Effector CD4-positive, alpha-beta T cell (primary cell): Measurements from ENCODE around the gene USP31.

Experiments used
- DNase-seq: peaks from one replicate; pipeline ENCODE4 v3.0.0-alpha.2; 2020
- total RNA-seq: gene quantifications from one replicate; lab custom pipeline; 2026; lab: John Stamatoyannopoulos, UW

The USP31 gene, protein sequence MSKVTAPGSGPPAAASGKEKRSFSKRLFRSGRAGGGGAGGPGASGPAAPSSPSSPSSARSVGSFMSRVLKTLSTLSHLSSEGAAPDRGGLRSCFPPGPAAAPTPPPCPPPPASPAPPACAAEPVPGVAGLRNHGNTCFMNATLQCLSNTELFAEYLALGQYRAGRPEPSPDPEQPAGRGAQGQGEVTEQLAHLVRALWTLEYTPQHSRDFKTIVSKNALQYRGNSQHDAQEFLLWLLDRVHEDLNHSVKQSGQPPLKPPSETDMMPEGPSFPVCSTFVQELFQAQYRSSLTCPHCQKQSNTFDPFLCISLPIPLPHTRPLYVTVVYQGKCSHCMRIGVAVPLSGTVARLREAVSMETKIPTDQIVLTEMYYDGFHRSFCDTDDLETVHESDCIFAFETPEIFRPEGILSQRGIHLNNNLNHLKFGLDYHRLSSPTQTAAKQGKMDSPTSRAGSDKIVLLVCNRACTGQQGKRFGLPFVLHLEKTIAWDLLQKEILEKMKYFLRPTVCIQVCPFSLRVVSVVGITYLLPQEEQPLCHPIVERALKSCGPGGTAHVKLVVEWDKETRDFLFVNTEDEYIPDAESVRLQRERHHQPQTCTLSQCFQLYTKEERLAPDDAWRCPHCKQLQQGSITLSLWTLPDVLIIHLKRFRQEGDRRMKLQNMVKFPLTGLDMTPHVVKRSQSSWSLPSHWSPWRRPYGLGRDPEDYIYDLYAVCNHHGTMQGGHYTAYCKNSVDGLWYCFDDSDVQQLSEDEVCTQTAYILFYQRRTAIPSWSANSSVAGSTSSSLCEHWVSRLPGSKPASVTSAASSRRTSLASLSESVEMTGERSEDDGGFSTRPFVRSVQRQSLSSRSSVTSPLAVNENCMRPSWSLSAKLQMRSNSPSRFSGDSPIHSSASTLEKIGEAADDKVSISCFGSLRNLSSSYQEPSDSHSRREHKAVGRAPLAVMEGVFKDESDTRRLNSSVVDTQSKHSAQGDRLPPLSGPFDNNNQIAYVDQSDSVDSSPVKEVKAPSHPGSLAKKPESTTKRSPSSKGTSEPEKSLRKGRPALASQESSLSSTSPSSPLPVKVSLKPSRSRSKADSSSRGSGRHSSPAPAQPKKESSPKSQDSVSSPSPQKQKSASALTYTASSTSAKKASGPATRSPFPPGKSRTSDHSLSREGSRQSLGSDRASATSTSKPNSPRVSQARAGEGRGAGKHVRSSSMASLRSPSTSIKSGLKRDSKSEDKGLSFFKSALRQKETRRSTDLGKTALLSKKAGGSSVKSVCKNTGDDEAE (N-terminal part only)
- 13.5 reads per million, percentile 38 among the genes with 10 or more reads in this experiment for total RNA-seq

DNA sequence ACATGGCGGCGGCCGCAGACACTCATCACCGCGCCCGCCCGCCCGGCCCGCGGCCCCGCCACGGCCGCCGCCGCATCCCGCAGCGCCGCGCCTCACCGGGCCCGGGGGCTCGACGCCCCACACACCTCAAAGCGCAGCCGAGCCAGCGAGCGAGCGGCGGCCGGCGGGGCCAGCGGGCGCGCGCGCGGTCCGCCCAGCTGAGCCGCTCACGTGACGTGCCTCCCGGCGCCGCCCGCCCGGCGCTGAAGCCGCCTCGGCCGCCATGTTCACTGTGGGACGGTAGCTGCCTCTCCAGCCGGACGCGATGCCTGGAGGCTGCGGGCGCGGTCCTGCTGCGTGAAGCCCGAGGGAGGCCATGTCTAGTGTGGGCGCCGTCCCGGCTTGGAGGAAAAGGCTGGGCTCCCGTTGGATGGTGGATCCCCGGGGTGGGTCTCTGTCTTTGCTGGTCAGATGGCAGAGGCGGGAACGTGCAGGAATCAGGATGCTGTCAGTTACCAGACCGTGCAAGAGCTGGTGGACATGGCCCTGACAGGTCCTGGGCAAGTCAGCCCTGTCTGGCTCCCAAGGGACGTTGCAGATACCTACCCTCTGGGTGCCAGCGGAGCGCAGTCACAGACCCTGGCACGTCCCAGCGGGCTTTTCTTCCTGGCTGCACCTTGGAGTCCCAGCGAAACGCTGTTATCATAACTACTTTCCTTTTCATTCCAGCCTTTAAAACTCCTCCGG is at the start of gene USP31:
Gene USP31, minus strand, starts transcription at position 186 of the 726 bp plus-strand sequence. Its CDS starts 182 bp downstream, at position 4.
- peak; percentile 85 for DNase-seq

DNA sequence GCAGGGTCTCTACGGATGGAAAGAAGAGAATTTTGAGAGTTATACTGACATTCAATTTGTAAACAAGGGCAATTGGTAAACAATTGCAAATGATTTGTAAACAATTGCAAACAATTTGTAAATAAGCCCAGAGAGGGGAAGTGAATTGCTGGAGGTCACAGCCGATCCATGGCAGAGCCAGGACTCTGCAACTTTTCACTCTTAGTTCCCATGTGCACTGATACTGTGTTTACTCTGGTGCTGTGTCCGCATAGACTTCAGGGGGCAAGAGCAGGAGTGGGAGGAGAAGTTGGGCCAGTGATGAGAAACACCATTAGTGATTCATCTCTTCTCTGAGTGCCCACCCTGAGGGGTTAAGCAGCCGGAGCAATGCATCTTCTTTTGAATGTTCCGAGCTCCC is 47.3 kb upstream of the USP31 start:
- DNase-seq: no peak

DNA sequence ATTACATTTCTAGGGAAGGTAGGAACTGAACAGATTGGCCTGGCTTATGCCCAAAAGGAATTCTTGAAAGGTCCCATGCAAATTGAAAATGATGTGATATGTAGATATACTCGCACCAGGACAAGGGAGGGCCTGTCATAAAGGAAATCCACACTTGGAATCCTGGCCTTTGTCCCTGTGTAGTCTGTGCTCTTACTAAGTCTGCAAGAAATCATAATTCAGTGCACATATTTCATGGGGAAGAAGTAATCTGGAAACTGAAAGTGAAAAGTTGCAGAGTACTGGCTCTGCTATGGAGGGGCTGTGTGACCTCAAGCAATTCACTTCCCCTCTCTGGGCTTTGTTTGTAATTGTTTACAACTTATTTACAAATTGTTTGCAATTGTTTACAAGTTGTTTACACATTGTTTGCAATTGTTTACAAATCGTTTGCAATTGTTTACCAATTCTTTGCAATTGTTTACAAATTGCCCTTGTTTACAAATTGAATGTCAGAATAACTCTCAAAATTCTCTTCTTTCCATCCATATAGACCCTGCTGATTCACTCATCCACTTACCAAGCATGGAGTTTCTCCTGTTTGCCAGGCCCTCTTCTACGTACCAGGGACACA is 46.2 kb upstream of the USP31 start:
- no peak for DNase-seq

DNA sequence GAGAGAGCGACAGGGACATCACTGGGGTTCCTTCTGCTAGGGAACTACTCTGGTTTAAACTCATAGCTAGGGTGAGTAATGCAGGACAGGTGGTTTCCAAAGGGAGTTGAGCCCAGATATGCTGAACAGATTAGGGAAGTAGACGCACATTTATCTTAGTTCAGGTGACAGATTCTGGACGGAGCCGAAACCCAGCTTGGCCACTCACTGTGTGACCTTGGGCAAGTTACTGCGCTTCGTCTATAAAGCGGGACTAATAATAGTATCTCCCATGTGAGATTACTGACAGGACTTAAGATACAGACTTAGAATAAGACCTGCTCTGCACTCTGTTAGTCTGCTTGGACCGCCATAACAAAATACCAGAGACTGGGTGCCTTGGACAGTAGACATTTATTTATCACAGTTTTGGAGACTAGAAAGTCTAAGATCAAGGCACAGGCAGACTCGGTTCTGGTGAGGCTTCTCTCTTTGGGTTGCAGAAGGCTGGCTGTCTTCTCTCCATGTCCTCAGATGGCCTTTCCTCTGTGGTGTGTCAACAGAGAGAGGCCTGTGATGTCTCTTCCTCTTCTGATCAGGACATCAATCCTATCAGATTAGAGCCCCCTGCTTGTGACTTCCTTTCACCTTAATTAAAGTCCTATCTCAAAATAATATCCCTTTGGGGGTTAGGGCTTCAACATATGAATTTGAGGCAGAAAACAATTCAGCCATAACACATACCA is 45.4 kb upstream of the USP31 start:
- DNase-seq: no peak

DNA sequence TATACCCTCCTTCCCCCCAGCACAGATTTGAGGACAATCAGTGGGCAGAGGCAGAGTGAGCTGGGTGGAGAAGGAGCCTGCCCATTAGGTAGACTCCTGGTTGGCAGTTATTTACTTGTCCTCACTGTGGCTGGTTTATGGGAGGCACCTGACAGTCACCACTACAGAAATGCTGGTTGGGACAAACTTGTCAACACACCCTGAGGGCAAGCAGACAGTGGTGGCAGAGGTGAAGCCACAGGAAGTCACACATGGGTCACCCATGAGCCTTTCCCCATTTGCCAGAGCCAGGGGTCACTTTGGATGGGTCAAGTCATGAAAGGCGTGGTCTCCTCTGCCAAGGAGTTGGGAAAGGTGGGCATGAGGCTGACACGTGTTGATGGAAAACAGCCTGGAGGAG is 39.7 kb upstream of the USP31 start:
- DNase-seq: no peak

DNA sequence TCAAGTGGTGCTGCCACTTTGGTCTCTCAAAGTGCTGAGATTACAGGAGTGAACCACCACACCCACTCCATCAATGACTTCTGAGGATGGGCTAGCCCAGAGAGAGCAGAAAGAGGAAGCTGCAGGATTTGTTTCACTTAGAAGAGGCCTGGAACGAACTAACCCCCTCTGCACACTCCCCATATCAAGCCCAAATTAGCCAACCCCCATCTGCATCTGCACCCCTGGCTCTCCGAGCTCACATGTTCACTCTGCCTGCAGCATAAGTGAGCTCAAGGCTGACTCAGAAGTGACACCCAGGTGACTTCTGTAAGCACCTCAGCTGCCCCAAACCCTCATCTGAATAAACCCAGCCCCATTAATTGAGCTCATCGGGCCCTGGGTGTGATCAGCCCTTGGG is 38.1 kb upstream of the USP31 start:
- no peak for DNase-seq

DNA sequence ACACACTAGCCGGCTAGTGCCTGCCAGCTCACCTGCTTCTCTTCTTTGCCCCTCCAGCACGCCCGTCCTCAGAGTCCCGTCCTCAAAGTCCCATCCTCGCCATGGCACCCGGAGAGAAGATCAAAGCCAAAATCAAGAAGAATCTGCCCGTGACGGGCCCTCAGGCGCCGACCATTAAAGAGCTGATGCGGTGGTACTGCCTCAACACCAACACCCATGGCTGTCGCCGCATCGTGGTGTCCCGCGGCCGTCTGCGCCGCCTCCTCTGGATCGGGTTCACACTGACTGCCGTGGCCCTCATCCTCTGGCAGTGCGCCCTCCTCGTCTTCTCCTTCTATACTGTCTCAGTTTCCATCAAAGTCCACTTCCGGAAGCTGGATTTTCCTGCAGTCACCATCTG is 36.9 kb upstream of the USP31 start:
- no peak for DNase-seq

DNA sequence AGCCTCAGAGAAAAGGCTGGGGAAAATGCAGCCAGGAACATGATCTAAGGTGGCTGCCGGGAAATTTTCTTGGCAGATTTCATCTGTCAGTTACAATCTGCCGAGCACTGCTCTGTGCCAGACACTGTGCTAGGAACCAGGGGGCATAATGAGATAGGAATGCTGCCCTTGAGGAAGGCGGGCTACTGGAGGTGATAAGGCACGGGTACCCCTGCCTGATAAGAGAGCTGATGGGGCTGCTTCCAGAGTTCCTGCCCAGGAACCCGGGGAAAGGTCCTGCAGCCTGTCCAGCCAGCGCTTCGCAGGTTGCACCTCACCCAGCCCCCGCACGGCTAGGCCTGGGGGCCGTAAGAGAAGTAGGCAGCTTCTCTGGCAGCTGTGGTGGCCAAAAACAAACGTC is 36.4 kb upstream of the USP31 start:
- no peak for DNase-seq

DNA sequence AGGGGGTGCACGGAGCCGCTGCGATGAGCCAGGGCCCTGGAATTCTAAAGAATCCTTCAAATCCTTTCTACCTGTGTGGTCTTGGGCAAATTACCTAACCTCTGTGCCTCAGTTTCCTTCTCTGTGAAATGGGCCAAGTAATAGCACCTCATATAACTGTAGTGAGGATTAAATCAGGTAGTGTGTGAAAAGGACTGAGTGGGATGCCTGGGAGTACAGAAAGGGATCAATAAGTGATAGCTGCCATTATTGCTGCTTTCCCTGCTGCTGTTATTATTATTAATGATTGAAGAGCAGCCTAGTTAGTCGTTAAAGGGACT is 34.3 kb upstream of the USP31 start:
- no peak for DNase-seq

DNA sequence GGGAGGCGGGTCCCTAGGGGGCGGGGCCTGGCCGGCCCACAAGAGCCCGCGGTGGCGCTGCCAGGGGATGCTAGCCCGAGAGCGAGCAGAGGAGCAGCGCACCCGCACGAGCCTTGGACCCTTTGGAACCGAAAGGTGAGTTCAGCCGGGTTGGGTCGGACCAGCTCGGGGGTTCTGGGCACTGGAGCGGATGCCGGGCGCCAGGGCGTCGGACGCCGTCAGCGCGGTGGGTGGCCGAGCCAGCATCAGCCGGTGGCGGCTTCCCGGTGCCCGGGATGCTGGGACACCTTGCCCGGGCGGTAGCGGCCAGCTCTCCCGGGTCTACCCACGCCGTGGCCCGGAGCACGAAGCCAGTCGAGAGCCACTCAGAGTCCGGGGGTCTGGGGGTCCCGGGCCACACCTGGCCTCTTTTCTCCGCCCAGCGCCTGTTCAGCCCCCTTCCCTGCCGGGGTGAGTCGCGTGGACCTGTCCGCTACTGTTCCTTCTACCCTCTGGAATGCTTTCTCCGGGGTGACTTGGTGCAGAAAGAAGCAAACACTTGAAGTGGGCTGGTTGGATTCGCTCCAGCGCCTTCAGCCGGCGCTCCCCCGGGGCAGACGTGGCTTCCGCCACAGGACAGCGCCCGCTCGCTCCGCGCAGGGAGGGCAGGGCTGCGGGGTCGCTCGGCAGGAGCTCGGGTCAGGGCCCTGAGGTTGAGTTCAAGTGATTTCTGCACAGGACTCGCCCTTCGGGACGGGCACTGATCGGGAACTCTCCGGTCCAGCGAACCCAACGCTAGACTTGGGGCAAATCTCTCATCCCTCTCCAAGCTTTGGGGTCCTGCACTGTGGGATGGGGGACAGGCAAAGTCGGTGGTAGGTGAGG is 33.7 kb upstream of the USP31 start, which contains the start of gene SCNN1G:
Gene SCNN1G, plus strand, starts transcription at position 67 of the 864 bp plus-strand sequence. CDS start 3,527 bp downstream, outside the sequence.
- DNase-seq: no peak

DNA sequence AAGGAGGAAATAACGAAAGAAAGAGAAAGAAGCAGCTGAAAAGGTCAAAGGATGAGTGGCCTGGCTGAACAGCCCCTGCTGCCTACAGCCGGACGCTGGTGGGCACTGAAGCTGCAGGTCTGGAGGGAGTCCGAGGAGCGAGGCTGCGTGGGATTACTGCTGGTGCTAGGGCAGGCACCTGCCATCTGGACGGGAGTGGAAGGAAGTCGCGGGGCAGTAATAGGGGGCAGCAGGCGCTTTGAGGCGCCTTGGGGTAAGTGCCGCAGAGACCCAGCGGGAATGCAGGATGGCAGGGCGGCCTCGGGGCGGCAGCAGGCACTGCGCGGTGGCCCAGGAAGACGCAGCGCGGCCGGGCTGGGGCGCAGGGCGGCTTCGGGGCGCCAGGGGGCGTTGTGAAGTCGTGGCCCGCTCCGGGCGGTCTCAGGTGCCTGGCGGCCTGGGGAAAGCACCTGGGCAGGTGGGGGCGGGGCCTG is 33.0 kb upstream of the USP31 start:
- peak; percentile 43 for DNase-seq

DNA sequence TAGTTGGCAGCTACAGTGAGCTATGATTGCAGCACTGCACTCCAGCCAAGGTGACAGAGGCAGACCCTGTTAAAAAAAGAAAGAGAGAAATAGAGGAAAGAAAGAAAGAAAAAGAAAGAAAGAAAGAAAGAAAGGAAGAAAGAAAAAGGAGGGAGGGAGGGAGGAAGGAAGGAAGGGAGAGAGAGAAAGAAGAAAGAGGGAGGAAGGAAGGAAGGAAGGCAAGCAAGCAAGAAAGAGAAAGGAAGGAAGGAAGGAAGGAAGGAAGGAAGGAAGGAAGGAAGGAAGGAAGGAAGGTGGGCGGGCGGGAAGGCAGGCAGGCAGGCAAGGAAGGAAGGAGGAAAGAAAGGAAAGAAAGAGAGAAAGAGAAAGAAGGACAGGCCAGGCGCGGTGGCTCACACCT is 32.3 kb upstream of the USP31 start:
- DNase-seq: no peak

DNA sequence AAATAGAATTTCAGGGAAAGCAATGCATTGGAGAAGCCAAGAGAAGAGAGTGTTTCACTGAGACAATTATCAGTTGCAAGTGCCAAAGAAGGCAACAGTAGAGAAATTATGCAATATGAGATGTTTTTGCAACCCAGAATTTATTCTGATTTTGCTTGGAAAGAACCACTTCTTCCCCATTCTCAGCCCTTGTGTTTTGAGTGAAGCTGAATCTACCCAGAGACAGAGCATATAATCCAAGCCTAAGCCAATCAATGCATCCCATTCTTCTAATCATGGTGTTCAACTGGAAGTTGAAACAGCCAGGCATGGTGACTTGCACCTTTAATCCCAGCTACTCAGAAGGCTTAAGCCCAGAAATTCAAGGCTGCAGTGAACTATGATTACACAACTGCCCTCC is 26.4 kb upstream of the USP31 start:
- DNase-seq: no peak

DNA sequence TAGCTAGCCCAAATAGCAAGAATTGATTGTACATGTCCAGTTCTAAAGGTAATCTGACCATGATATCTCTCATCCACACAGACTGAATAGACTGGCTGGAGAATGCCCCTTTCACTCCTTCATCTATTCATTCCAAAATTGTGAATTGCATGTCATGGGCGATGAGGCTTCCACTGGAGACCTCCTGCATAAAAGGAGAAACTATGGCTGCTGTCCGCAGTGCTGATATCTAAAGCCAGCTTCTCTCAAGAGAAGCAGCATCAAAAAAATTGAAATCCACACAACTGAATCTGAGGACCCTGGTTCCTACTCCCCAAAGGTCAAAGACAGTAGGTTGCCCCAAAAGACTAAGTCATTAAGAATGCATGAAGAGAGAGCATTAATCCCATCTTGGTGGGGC is 25.4 kb upstream of the USP31 start:
- no peak for DNase-seq

DNA sequence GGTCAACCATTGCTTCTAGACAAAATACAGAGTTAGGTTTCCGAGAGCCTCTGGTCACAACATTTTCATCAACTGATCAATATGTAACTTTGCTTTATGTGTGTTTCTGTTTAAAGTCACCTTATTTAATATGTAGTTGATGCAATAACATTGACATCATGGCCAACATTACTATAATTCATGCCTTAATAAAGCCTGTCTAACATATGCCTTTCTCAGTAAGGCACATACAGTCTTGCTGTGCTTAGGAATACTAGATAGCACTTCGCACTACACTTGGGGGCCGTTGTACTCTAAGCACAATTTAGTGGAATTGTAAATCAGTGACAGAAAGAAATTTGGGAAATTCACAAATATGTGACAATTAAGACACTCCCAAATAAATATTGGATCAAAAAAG is 23.7 kb upstream of the USP31 start:
- DNase-seq: no peak

DNA sequence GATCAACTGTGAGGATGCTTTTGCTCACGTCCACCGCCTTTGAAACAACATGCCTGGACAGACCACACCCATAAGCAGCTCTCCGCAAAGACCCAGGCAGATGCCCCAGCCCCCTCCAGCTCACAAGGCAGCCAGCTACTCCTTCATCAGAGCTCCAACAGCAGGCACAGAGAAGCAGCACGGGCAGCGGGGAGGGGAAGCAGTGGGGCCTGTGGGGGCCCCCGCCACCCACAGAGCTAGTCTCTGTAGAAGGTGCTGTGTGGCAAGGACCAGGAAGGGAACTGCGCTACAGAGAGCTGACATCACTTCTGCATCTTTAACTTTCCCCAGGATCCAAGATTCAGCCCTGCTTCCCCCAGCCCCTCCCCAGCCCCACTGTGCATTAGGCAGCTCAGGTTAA is 23.3 kb upstream of the USP31 start:
- DNase-seq: no peak

DNA sequence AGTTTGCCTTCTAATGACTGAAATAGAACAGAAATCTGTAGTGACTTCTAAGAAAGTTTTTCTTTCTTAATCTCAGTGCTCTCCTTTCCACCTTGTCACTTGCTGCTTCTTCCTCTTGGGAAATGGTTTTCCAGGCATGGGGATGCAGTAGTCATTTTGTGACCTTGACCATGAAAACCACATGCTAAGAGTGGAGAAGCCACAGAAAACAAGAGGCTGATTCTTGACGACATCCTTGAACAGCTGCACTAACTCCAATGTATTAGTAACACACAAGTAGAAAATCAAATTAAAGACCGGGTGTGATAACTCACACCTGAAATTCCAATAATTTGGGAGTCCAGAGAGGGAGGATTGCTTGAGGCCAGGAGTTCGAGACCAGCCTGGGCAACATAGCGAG is 15.5 kb upstream of the USP31 start:
- no peak for DNase-seq

DNA sequence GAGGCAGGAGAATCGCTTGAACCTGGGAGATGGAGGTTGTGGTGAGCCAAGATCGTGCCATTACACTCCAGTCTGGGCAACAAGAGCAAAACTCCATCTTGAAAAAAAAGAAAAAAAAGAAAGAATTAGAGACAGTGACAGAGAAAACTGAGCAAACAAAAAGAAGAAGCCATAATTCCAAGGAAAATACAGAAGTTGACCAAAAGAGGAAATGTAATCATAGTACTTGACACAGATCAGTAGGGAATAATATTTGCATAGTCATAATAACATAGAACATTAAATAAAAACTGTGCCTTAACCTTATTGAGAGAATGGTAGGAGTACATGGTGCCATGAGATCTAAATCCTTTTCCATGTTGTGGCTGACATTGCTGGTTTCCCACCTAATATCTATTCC is 14.7 kb upstream of the USP31 start:
- DNase-seq: no peak

DNA sequence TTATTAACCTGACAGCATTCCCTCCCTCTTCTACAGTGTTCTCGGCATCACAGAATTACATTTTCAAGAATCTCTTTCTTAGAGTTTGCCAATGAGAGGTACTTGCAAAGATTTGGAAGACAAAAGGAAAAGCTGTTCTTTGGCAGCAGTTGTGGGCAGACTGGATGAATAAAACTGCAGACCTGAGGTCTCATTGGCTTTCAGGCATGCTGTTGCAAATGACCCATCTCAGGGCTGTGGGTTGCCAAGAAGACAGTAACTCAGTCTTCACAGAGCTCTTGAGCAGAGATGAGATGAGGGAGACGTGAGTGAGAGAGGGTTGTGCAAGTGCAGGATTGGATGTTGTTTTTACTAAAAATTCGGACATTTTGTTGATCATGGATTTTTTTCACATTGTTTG is 11.3 kb upstream of the USP31 start:
- no peak for DNase-seq

DNA sequence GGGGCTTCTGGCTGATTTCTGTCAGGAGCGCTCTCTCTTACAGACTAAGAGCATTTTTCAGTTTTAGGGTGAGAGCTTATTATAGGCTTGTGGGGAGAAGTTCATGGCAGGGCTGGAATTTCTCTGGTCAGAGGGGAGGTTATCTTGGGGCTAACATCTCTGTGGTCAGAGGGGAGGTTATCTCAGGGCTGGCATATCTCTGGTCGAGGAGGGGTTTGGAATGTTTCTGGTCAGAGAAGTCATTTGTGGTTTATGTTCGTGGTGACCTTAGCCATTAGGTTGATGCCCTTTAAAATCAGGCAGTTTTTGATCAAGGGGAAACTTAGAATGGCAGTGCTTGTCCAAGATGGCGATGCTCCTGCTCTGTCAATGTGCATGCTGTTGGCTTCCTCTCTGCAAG is 10.8 kb upstream of the USP31 start:
- DNase-seq: no peak
